NCI-H1417 (cell line): ENCODE measurements around the gene SBDS.

ENCODE experiments used
- DNase-seq, 3 experiments: peaks; one replicate each; lab custom pipeline; 2025; lab: John Stamatoyannopoulos, UW

SBDS gene

GRCh38 chr7:66937940-66938339 is 57.4 kb downstream of the SBDS start:
- no peak for DNase-seq
